ENCODE measurements around the gene KRTCAP2.

DNA sequence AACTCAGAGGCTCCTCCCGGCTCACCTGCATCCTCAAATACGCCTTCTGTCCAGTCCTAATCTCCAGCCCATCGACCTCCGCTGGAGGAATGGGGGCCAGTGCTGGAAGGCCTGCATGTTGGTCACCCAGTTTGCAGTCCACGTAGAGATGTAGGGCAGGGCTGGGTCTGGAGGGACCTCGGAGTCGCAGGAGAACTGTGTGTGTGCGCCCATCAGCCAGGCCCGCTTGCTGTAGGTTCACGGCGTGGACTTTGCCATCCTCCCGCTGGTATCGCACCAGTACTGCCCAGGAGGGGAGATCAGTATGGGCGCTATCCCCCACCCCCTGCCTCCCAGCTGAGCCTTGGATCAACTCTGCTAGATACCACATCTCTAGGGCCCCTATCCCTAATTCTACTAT is 31.9 kb upstream of the KRTCAP2 start:
- TF ChIP-seq POLR2A (IDR thresholded peaks at IDR 0.05), result no peak
- TF ChIP-seq, protein P1, sequence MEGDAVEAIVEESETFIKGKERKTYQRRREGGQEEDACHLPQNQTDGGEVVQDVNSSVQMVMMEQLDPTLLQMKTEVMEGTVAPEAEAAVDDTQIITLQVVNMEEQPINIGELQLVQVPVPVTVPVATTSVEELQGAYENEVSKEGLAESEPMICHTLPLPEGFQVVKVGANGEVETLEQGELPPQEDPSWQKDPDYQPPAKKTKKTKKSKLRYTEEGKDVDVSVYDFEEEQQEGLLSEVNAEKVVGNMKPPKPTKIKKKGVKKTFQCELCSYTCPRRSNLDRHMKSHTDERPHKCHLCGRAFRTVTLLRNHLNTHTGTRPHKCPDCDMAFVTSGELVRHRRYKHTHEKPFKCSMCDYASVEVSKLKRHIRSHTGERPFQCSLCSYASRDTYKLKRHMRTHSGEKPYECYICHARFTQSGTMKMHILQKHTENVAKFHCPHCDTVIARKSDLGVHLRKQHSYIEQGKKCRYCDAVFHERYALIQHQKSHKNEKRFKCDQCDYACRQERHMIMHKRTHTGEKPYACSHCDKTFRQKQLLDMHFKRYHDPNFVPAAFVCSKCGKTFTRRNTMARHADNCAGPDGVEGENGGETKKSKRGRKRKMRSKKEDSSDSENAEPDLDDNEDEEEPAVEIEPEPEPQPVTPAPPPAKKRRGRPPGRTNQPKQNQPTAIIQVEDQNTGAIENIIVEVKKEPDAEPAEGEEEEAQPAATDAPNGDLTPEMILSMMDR (IDR thresholded peaks at IDR 0.05), result no peak

Data from ovary (tissue), 3 donors.